Ishikawa (cell line): Measurements from ENCODE around the gene TGM5.
A peak's percentile ranks its signal among the peaks of the same experiment; 100 is the strongest.

ENCODE experiments used
- CEBPB ChIP-seq: IDR thresholded peaks from 2 replicates; pipeline ENCODE4 v1.6.1; 2012
- CREB1 ChIP-seq: IDR thresholded peaks from 2 replicates; pipeline ENCODE4 v1.6.1; 2012; ENCODE audit warnings: low read depth
- EGR1 ChIP-seq: IDR thresholded peaks from 2 replicates; pipeline ENCODE4 v1.6.1; 2012
- EP300 ChIP-seq: IDR thresholded peaks from 2 replicates; pipeline ENCODE4 v1.6.1; 2012; ENCODE audit warnings: borderline replicate concordance
- FOXM1 ChIP-seq: IDR thresholded peaks from 2 replicates; pipeline ENCODE4 v1.6.1; 2012; ENCODE audit warnings: low read depth, borderline replicate concordance
- MAX ChIP-seq: IDR thresholded peaks from 2 replicates; pipeline ENCODE4 v1.6.1; 2012
- NFIC ChIP-seq: IDR thresholded peaks from 2 replicates; pipeline ENCODE4 v1.6.1; 2012
- RAD21 ChIP-seq: IDR thresholded peaks from 2 replicates; pipeline ENCODE4 v1.6.1; 2012; ENCODE audit warnings: low read depth
- REST ChIP-seq: IDR thresholded peaks from 2 replicates; pipeline ENCODE4 v1.6.1; 2012; ENCODE audit warnings: low read depth, mild to moderate bottlenecking
- TAF1 ChIP-seq: IDR thresholded peaks from 2 replicates; pipeline ENCODE4 v1.6.1; 2012; ENCODE audit warnings: low read depth, mild to moderate bottlenecking
- TCF12 ChIP-seq: IDR thresholded peaks from 2 replicates; pipeline ENCODE4 v1.6.1; 2012; ENCODE audit warnings: low read depth
- TEAD4 ChIP-seq: IDR thresholded peaks from 2 replicates; pipeline ENCODE4 v1.6.1; 2012
- USF1 ChIP-seq: IDR thresholded peaks from 2 replicates; pipeline ENCODE4 v1.6.1; 2012
- YY1 ChIP-seq: IDR thresholded peaks from 2 replicates; pipeline ENCODE4 v1.6.1; 2012; ENCODE audit warnings: low read depth
- ZBTB7A ChIP-seq: IDR thresholded peaks from 2 replicates; pipeline ENCODE4 v1.6.1; 2012; ENCODE audit warnings: low read depth

TGM5 gene

GRCh38 chr15:43274136-43274535 lies 7.4 kb upstream of the TGM5 start:
- TF ChIP-seq FOXM1: no peak
- TF ChIP-seq YY1: no peak
- no peak for TF ChIP-seq NFIC
- no peak for TF ChIP-seq ZBTB7A
- TF ChIP-seq TCF12: no peak
- TF ChIP-seq EP300: no peak
- no peak for TF ChIP-seq CREB1

- TF ChIP-seq FOXM1 (no peak), TEAD4 (no peak), RAD21 (no peak), ZBTB7A (no peak)
Measured at GRCh38 chr15:43273243-43273642, 6.5 kb upstream of the TGM5 start.

GRCh38 chr15:43270676-43271306 lies 4.1 kb upstream of the TGM5 start:
- TF ChIP-seq ZBTB7A: no peak
- no peak for TF ChIP-seq RAD21
- TF ChIP-seq YY1: no peak
- TF ChIP-seq CEBPB: no peak

GRCh38 chr15:43270113-43270665 lies 3.5 kb upstream of the TGM5 start:
- TF ChIP-seq RAD21 (no peak), FOXM1 (no peak), USF1 (no peak), CEBPB (no peak), REST (no peak), YY1 (no peak), EGR1 (no peak), NFIC (no peak), CREB1 (no peak), EP300 (no peak), TAF1 (no peak), MAX (no peak)

- TF ChIP-seq EGR1 (no peak), CEBPB (no peak), FOXM1 (no peak), TEAD4 (no peak), REST (peak; percentile 73), RAD21 (peak; percentile 62), ZBTB7A (no peak), MAX (no peak)
Measured at GRCh38 chr15:43268111-43269105, 1.7 kb upstream of the TGM5 start.

GRCh38 chr15:43267439-43267838 lies 711 bp upstream of the TGM5 start:
- TF ChIP-seq CREB1 (no peak), EP300 (no peak), CEBPB (no peak), TAF1 (no peak), REST (no peak), ZBTB7A (no peak), USF1 (no peak), NFIC (no peak), RAD21 (no peak), TEAD4 (no peak), YY1 (no peak), TCF12 (no peak), FOXM1 (no peak)
